Ovary (tissue), 3 donors: Measurements from ENCODE around the gene PEAK1.

ENCODE experiments used
- CTCF ChIP-seq, 3 donors: fragments of 450-650 bp in 2 of 3; fragments of 200-600 bp in 1 of 3; IDR thresholded peaks; one replicate each; pipeline versions ENCODE4 v1.5.1 to v1.8.0; 2016 to 2022; ENCODE audit warnings: antibody characterized with exemption in 3 of 3, mild to moderate bottlenecking in 1 of 3
- EP300 ChIP-seq: sonication (generic); formaldehyde crosslinking; IDR thresholded peaks from one replicate; pipeline ENCODE4 v1.6.1; 2017; ENCODE audit warnings: antibody characterized with exemption
- POLR2A ChIP-seq: fragments of 450-650 bp; IDR thresholded peaks from one replicate; pipeline ENCODE4 v1.6.1; 2017; ENCODE audit warnings: antibody characterized with exemption, mild to moderate bottlenecking, moderate library complexity
- donor health status: DM: no; HTN: no; CAD: no.

GRCh38 chr15:77091097-77091496, 328.8 kb downstream of the PEAK1 start:
- TF ChIP-seq CTCF (IDR thresholded peaks at IDR 0.05) (no peak), POLR2A (no peak), EP300 (no peak)
